Retinal pigment epithelial cell (primary cell): ENCODE data around the gene CTU1.
"Not testable (repeated sequence)": the region's sequence is repeated elsewhere in the genome, so short reads cannot be mapped to it uniquely, and the experiment has no call there.

ENCODE experiments used
- DNase-seq: peaks from one replicate; pipeline ENCODE4 v3.0.0-alpha.2; 2010; ENCODE audit warnings: low read depth
- H3K4me3 ChIP-seq: 2 replicates; pipeline ENCODE4 v1.5.1; 2011; ENCODE audit warnings: mild to moderate bottlenecking, low read length, control low read depth, moderate library complexity
- CTCF ChIP-seq: conservative IDR thresholded peaks from 2 replicates; pipeline ENCODE4 v1.5.1; 2011; ENCODE audit warnings: low read depth, low read length, control low read depth, inconsistent platforms

Gene CTU1

DNA sequence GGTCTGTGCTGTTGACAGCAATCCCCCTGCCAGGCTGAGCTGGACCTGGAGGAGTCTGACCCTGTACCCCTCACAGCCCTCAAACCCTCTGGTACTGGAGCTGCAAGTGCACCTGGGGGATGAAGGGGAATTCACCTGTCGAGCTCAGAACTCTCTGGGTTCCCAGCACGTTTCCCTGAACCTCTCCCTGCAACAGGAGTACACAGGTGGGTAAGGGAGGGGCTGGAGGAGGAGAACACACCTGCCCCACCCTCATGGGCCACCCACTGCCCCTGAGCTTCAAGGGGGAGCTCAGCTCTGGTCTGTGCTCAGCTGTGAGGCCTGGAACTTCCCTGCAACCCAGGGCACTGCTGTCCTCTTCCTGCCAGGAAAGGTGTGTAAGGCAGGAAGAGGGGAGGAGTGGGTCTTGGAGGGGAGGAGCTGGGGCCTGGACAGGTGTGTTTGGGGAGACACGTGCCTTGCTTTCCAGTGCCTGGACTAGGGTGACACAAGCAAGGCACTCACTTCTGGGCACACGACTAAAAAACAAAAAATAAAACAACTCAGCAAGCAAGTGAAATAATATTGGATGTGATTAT is 37.8 kb upstream of the CTU1 start:
- no peak for TF ChIP-seq CTCF
- no peak for DNase-seq
- H3K4me3 ChIP-seq = no peak overlapping the region

DNA sequence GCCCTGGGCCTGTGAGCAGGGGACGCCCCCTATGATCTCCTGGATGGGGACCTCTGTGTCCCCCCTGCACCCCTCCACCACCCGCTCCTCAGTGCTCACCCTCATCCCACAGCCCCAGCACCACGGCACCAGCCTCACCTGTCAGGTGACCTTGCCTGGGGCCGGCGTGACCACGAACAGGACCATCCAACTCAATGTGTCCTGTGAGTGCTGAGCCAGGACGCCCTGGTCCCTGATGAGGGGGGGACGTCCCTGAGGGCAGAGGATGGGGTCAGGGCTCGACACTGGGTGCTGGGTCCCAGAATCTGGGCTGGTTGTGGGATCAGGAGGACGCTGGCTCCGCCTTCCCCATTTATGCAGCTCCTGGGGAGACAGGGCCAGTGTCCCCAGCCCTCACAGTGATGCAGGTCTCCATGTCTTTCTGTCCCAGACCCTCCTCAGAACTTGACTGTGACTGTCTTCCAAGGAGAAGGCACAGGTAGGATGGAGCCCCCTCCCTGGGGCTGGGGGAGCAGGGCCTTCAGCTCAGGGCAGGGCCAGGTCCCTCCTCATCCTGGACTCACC is 36.4 kb upstream of the CTU1 start:
- no peak for DNase-seq
- H3K4me3 ChIP-seq = no peak overlapping the region
- no peak for TF ChIP-seq CTCF

DNA sequence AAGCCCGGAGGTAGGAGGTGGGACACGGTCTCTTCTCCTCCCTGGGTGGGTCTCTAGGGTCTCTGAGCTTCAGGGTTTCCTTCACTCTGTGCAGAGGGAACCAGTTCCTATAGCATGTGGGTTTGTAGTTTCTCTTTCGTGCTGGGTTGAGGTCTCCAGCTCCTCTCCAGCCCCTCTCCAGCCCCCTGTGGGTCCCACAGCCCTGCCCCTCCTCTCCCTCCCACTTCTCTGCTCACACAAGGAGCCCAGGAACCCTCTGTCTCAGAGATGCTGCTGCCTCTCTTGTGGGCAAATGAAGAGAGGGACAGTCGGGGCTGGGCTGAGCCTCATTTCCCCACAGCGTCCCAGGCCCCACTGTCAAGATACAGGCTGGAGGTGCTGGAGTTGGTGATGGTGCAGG is 35.3 kb upstream of the CTU1 start:
- no peak overlapping the region for H3K4me3 ChIP-seq
- DNase-seq = no peak
- no peak for TF ChIP-seq CTCF

DNA sequence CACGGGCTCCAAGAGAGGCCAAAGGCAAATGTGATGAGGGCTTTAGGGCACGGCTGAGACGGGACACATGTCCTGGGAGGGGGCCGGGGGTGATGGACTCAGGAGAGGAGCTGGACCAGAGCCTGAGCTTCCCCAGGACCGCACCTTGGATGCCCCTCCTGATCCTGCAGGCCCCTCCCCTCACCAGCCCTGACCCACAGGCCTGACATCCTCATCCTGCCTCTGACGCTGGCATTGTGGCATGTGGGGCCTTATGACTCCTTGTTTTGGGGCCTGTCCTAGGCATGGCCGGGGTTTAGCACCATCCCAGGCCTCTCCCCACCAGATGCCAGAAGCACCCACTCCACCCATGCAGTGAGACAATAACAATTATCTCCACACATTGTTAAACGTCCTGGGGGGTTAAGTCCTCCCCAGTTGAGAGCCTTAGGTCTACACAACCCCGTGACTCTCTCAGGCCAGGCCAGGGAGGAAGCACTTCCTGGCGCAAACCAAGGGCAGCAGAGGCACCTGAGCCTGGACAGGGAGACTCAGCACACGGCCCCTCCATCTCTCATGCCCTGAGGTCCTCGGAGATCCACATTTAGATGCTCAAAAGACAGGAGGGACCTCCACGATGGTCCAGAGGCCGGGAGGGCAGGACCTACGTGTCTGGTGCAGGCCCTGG is 34.7 kb upstream of the CTU1 start:
- not testable (repeated sequence) for DNase-seq, H3K4me3 ChIP-seq

DNA sequence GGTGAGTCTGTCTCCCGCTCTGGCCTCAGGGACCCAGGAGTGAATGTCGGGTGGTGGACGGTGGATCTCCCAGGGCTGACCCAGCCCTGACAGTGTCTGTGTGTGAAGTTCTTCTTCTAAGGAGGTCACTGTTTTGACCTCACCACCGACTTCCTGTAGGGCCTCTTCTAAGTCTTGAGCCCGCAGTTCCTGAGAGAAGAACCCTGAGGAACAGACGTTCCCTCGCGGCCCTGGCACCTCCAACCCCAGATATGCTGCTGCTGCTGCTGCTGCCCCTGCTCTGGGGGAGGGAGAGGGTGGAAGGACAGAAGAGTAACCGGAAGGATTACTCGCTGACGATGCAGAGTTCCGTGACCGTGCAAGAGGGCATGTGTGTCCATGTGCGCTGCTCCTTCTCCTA is 33.9 kb upstream of the CTU1 start, which contains the start of gene SIGLEC7:
SIGLEC7 (plus strand) TSS at position 183 of the 400 bp plus-strand sequence; CDS start at position 252, 69 bp downstream.
- TF ChIP-seq CTCF = no peak
- no peak for DNase-seq

GRCh38 chr19:51141181-51141580 is 33.0 kb upstream of the CTU1 start:
- no peak for TF ChIP-seq CTCF
- no peak overlapping the region for H3K4me3 ChIP-seq
- DNase-seq = no peak

More for the DNA sequence above, 33.9 kb upstream of the CTU1 start, which contains the start of gene SIGLEC7:
- no peak within 1 kb of the TSS for H3K4me3 ChIP-seq

GRCh38 chr19:51140441-51140840 is 32.2 kb upstream of the CTU1 start:
- H3K4me3 ChIP-seq = no peak overlapping the region
- TF ChIP-seq CTCF = no peak
- DNase-seq = no peak
